SH-SY5Y (cell line): ENCODE results near the gene WDR64.

Experiments used
- GATA2 ChIP-seq: IDR thresholded peaks from 2 replicates; pipeline ENCODE4 v1.6.1; 2011; ENCODE audit warnings: mild to moderate bottlenecking, low read depth, low read length
- GATA3 ChIP-seq: IDR thresholded peaks from 2 replicates; pipeline ENCODE4 v1.6.1; 2011; ENCODE audit warnings: low read depth, mild to moderate bottlenecking, low read length, moderate library complexity

- TF ChIP-seq GATA2, result no peak
- TF ChIP-seq GATA3, result no peak
Observed at GRCh38 chr1:241733899-241734298, 81.8 kb downstream of the WDR64 start.
